Stimulated activated naive B cell treated with anti-CD40 and anti-IgM and Interleukin-4, amounts not matched to agents 10 μg/mL and 1 μg/mL and 100 μg/mL, for 72 hours (primary cell): ENCODE results near the gene WARS2.

Source experiments
- ATAC-seq, 2 donors: fragments of 150-1000 bp; cut with Tn5 transposase; replicated peaks; 2 replicates each; pipeline ENCODE4 v1.10.0; 2021; ENCODE audit warnings: moderate library complexity in 1 of 2
- DNase-seq: peaks from one replicate; pipeline ENCODE4 v3.0.0; 2021
- H3K27ac Mint-ChIP-seq: one replicate; pipeline ENCODE4 v1.8.0; 2022; ENCODE audit warnings: mild to moderate bottlenecking, mixed read lengths
- H3K27me3 Mint-ChIP-seq, 2 donors: one replicate each; pipeline ENCODE4 v1.8.0; 2022; ENCODE audit warnings: mixed read lengths in 2 of 2
- H3K36me3 Mint-ChIP-seq, 2 donors: one replicate each; pipeline ENCODE4 v1.8.0; 2022; ENCODE audit warnings: mixed read lengths in 2 of 2, mild to moderate bottlenecking in 1 of 2
- H3K4me1 Mint-ChIP-seq, 2 donors: one replicate each; pipeline ENCODE4 v1.8.0; 2022; ENCODE audit warnings: mixed read lengths in 2 of 2, mild to moderate bottlenecking in 1 of 2
- H3K4me3 Mint-ChIP-seq, 2 donors: one replicate each; pipeline ENCODE4 v1.8.0; 2022; ENCODE audit warnings: mild to moderate bottlenecking in 2 of 2, mixed read lengths in 2 of 2, moderate library complexity in 1 of 2
- H3K9me3 Mint-ChIP-seq, 2 donors: one replicate each; pipeline ENCODE4 v1.8.0; 2022; ENCODE audit warnings: mixed read lengths in 2 of 2, mild to moderate bottlenecking in 1 of 2

The WARS2 gene

DNA sequence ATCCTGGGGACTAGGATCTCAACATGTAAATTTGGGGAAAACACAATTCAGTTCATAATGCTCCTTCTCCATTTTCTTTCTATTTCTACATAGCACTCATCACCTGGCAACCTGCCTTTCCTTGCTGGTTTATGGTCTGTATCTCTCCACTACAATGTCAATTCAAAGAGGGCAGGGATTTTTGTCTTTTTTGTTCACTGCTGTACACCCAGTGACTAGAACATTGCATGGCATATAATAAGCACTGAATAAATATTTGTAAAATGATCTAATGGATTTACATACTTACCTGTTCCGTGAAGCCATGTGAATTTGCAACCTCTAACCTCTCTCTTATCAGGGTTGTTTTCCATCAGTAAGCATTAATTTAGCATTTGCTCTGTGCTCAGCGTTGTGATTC, 124.9 kb downstream of the WARS2 start:
- H3K9me3 Mint-ChIP-seq = peaks cover 4 to 9% of the 10 kb centered on the region in 2 donors
- H3K4me1 Mint-ChIP-seq = no peaks in the 10 kb centered on the region
- peaks cover 24 to 29% of the 10 kb centered on the region in 2 donors for H3K36me3 Mint-ChIP-seq
- DNase-seq (no peak), ATAC-seq (no peak)
- peaks cover 19 to 24% of the 10 kb centered on the region in 2 donors for H3K27me3 Mint-ChIP-seq
- no peak overlapping the region for H3K4me3 Mint-ChIP-seq
- H3K27ac Mint-ChIP-seq = no peak overlapping the region

DNA sequence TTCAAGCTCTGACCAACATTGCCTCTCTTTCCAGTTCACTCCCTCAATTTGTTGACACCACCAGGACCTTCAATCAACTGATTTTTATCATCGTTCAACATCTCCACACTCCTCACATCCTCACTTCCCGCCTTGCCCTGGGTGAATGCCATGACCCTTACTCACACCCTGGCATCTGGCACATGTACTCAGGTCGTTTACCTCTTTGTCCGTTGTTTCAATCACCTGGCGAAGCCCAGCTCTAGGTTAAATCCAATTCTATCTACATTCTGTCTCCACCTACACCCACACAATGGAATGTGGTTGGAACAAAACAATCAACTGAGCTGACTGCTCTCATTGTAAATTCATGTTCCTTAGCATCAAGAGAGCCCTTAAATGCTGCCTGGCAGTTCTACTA, 128.1 kb downstream of the WARS2 start:
- Mint-ChIP-seq H3K36me3 (peaks cover 15% of the 10 kb centered on the region in 2 donors), H3K27me3 (peaks cover 39 to 49% of the 10 kb centered on the region in 2 donors), H3K27ac (no peak overlapping the region)

DNA sequence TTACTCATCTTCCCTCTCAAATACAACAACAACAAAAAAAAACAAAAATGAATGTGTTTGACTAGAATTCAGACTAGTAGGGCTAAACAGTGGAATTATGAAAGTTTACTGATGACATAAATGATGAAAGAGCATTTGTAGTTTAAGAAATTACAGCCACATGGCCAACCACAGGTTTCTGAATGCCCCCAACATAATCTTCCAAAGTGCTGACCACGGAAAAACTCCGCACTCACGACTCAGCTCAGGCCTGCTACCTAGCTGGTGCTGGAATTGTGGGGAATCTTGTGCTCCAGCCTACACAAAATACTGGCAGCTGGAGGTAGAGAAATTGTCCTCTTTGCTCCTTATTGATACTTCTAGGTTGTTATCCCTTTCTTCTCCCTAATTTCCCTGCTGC, 128.7 kb downstream of the WARS2 start:
- H3K27me3 Mint-ChIP-seq = peaks cover 39 to 55% of the 10 kb centered on the region in 2 donors
- H3K36me3 Mint-ChIP-seq = peaks cover 15% of the 10 kb centered on the region in 2 donors
- H3K4me3 Mint-ChIP-seq = no peak overlapping the region
- peaks cover 6 to 15% of the 10 kb centered on the region in 2 donors for H3K4me1 Mint-ChIP-seq
- H3K27ac Mint-ChIP-seq = no peak overlapping the region
- H3K9me3 Mint-ChIP-seq = peaks cover 0 to 2% of the 10 kb centered on the region in 2 donors
- DNase-seq (no peak), ATAC-seq (no peak)

More for the DNA sequence above, 128.1 kb downstream of the WARS2 start:
- ATAC-seq (no peak), DNase-seq (no peak)
- H3K4me1 Mint-ChIP-seq = peaks cover 6 to 15% of the 10 kb centered on the region in 2 donors
- H3K4me3 Mint-ChIP-seq = no peak overlapping the region
- peaks cover 0 to 2% of the 10 kb centered on the region in 2 donors for H3K9me3 Mint-ChIP-seq

DNA sequence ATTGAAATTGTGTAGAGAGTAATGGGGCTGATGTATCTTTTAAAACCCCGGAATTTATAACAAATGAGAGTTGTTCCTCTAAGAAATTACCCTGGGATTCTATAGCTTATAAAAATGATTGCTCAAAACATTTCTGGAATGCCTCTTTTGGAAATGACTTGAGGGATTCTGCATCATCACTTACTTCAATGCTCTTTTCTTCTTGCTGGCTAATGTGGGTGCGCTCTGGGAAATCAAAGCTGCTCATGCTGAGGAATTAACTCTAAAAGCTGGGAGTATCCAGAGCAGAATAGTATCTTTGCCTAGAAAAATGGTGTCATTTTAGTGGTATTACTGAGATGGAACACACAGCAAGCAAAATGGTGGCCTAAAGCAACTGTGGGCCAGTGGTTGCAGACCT, 129.3 kb downstream of the WARS2 start:
- Mint-ChIP-seq H3K27me3 (peaks cover 44 to 61% of the 10 kb centered on the region in 2 donors), H3K9me3 (peaks cover 0 to 2% of the 10 kb centered on the region in 2 donors), H3K4me1 (peaks cover 6 to 21% of the 10 kb centered on the region in 2 donors), H3K36me3 (peaks cover 15 to 18% of the 10 kb centered on the region in 2 donors), H3K4me3 (no peak overlapping the region), H3K27ac (no peak overlapping the region)
- ATAC-seq (no peak), DNase-seq (no peak)

DNA sequence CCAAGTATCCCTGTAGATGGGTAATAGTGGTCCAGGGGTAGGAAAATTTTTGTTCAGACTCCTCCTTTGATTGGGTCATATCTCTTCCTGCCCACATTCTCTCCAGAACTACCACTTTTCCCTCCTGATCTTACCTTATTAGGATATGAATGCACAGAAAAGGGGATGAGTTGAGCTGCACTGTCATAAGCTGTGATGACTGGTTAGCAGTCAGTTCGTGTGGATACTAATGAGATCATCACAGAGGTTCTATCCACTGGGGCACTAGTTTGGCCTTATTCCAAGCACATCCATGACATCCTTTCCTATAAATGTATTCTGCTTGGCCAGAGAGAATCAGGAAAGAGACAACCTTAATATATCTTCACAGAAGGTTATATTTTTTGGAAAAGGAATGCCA, 130.3 kb downstream of the WARS2 start:
- peaks cover 8 to 21% of the 10 kb centered on the region in 2 donors for H3K4me1 Mint-ChIP-seq
- no peak for ATAC-seq
- H3K4me3 Mint-ChIP-seq = no peak overlapping the region
- no peak for DNase-seq
- H3K27me3 Mint-ChIP-seq = peaks cover 49 to 69% of the 10 kb centered on the region in 2 donors
- H3K27ac Mint-ChIP-seq = no peak overlapping the region
- peaks cover 15 to 18% of the 10 kb centered on the region in 2 donors for H3K36me3 Mint-ChIP-seq
- peaks cover 0 to 2% of the 10 kb centered on the region in 2 donors for H3K9me3 Mint-ChIP-seq

DNA sequence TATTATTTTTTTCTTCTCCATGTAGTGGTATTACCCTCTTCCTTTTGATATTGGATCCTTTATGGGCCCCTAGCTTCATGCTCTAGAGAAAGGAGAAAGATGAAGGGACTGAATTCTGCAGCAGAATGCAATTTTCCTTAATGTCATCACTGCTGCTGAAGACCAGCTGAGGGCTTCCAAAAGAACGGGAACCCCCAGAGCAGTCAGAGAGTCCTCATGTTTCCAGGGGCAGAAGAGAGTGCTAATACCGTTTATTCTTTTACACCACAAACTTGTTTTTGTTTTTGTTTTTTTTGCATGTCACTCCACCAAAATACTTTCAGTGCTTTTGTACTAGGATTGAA, 131.2 kb downstream of the WARS2 start:
- DNase-seq (no peak), ATAC-seq (no peak)
- peaks cover 0 to 2% of the 10 kb centered on the region in 2 donors for H3K9me3 Mint-ChIP-seq
- H3K4me1 Mint-ChIP-seq = peaks cover 8 to 21% of the 10 kb centered on the region in 2 donors
- peaks cover 8 to 12% of the 10 kb centered on the region in 2 donors for H3K36me3 Mint-ChIP-seq
- no peak overlapping the region for H3K4me3 Mint-ChIP-seq
- peak overlapping the region; percentile 72 for H3K27ac Mint-ChIP-seq
- peaks cover 48 to 71% of the 10 kb centered on the region in 2 donors for H3K27me3 Mint-ChIP-seq

DNA sequence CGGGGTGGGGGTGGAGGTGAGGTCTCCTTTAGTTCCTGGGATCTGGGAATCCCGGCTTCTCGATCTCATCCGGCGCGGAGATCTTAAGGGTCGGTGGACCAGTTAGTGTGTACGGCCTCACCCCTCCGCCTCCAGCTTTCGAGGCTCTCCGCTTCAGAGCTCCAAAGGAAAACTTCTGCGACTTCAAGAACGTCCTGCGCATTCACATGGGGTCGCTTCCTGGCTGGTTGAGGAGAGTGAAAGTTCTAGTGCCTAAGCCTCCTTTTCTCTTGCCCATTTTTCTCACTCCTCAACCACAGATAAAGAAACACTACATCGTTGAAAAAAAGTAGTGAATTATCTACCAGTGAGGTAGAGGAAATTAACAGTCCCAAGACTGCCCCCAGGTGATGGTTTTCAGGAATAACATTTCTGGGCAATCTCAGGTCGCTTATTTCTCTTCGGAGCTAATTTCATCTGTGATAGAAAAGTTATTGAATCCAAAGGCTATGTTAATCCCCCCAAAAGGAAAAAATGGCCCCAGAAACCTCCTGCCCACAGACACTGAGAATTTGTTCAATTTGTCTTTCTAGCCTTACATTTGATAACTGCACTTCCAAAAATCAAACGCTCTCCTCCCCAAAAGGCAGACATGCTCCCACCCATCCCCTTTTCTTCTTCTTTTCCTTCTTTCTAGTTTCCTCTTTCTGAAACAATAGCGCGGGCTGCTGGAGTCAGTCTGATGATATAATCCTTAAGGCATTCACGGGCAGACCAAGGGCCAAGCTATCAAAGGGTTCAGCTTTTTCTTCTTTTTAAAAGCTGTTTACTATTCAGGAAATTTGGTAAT, 131.8 kb downstream of the WARS2 start:
- Mint-ChIP-seq H3K27me3 (peaks cover 51 to 77% of the 10 kb centered on the region in 2 donors), H3K27ac (peak overlapping the region; percentile 83), H3K36me3 (peaks cover 8 to 12% of the 10 kb centered on the region in 2 donors), H3K9me3 (peaks cover 0 to 2% of the 10 kb centered on the region in 2 donors), H3K4me1 (peaks cover 8 to 21% of the 10 kb centered on the region in 2 donors), H3K4me3 (peak overlapping the region; percentile 76 to 80)
- DNase-seq (no peak), ATAC-seq (peak; percentile 61 to 65)

DNA sequence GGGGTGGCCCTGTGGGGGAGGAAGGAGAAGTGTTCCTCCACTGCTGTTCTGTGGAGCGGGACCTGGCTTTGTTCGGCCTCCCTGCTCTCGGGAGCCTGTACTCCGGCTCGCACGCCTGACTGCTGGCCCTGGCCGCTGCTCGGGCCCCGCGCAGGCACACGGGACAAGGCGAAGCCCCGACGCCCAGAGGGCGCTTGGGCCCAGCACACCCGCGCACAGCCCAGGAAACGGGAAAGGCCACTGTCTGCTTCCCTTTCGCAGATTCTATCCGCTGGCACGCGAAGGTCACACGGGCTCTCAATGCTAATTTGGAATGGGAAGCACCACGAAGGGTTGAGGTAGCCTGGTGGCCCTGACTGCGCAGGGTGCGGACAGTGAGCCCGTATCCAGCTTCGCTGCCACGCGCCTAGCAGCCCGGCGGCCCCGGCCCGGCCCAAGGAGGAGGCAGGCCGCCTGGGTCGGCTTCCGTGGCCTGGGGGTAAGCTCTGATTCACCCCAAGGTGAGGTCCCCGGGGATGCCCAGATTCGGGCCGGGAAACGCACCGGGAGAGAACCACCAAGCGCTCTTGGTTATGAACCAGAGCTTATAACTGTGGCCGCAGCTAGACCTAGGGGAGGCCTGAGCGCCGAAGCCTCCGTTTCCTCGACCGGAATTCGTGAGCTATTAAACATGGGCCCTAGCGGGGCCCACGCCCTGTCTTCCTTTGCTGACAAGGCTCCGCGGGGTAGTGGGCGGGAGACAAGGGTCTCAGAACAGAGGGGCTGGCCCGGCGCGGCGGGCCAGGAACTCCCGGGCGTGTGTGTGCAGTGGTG, 132.6 kb downstream of the WARS2 start:
- Mint-ChIP-seq H3K9me3 (peaks cover 0 to 2% of the 10 kb centered on the region in 2 donors), H3K27ac (no peak overlapping the region), H3K4me3 (peak overlapping the region; percentile 61 to 80), H3K27me3 (peaks cover 56 to 83% of the 10 kb centered on the region in 2 donors), H3K36me3 (peaks cover 8 to 9% of the 10 kb centered on the region in 2 donors), H3K4me1 (peaks cover 8 to 21% of the 10 kb centered on the region in 2 donors)
- DNase-seq (no peak), ATAC-seq (peak; percentile 42 to 46)

DNA sequence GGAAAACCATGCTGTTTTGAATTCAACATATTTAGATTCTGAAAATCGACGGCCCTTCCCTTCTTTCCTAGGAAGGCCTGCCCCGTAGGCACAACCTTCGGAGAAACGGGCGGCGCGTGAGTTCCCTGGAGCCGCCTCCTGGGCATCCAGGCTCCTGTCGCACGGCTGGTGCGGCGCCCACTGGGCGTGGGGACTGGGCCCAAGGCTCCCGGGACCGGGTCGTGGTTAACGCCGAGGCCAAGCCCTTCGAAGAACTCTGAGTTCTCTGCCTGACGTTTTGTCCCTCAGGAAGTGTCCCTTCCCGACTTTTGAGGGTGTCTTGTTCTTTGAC, 133.1 kb downstream of the WARS2 start:
- H3K4me3 Mint-ChIP-seq = peak overlapping the region in 1 of 2 donors; percentile 80
- peaks cover 9 to 22% of the 10 kb centered on the region in 2 donors for H3K4me1 Mint-ChIP-seq
- H3K36me3 Mint-ChIP-seq = peaks cover 6 to 7% of the 10 kb centered on the region in 2 donors
- ATAC-seq (no peak), DNase-seq (no peak)
- H3K9me3 Mint-ChIP-seq = peaks cover 0 to under 1% of the 10 kb centered on the region in 2 donors
- peaks cover 56 to 83% of the 10 kb centered on the region in 2 donors for H3K27me3 Mint-ChIP-seq
- H3K27ac Mint-ChIP-seq = no peak overlapping the region

DNA sequence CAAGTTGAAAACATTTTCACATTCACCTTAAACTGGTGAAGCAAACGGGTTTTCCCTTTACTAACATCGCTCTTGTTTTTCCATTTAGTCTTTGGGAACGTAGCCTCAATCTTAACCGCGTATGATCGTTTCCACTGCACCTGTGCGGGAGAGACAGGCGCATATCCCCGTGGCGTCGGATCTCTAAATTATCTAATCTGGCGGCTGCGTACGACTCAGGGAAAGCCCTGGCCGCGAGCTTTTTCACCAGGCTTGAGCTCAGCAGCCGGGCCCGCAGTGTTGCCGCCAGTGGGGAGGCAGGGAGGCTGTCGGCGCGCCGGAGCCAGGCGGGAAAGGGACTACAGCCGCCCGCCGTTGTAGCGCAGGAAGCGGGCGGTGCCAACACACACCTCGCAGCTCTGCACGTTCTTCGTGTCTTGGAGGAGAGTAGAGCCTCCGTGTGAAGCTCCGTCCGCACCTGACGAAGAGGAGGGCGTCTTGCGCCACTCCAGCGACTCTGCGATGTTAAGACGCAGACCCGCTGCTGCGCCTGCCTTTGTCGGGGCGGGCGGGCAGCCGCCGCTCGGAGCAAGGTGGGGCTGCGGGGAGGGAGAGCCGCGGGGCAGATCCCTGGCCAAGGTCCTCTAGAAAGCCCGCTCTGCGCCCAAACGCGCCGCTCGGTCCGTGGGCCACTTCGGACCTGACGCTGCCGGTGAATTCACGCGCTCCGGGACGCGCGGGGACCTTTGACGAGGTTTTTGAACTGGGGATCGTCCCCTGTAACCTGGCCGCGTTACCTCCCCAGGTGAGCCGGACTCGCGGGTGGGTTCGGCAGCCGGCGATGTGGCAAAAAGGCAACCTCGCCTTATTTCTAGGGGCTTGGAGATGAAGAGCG, 133.8 kb downstream of the WARS2 start:
- Mint-ChIP-seq H3K27ac (peak overlapping the region; percentile 33), H3K4me3 (peak overlapping the region in 1 of 2 donors; percentile 41), H3K36me3 (peaks cover 7 to 9% of the 10 kb centered on the region in 2 donors), H3K4me1 (peaks cover 13 to 29% of the 10 kb centered on the region in 2 donors), H3K27me3 (peaks cover 58 to 86% of the 10 kb centered on the region in 2 donors), H3K9me3 (no peaks in the 10 kb centered on the region)
- ATAC-seq = no peak
- DNase-seq = no peak

DNA sequence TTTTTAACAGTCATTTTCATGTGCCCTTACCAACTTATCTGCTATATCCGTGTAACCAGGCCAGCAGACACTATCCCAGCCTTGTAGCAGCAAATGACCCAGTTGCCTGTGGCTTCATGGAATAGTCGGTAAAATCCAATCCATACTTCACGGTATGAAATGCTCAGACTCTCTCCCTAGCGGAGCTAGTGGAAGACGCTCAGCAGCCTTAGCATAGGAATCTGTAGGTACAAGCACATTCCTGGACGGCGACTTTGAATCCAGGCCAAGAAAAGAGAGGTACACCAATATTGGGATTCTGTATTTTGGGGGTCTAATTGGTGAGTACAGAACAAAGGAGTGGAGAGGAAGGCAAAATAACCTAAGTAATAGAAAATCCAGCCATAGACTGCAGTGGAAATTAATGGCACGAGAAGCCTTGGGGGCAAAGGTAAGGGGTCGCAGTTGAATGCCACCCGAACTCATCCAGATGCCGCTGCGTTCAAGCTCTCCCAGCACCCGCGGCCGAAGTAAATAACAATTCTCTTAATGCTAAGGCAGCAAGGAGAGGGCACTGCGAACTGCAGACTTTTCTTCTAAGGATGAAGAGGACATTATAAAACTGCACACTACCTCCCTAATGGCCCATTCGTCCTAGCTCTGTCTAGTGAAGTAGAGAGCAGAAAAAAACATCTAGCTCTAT, 134.6 kb downstream of the WARS2 start:
- Mint-ChIP-seq H3K27me3 (peaks cover 66 to 93% of the 10 kb centered on the region in 2 donors), H3K4me1 (peaks cover 13 to 30% of the 10 kb centered on the region in 2 donors), H3K9me3 (no peaks in the 10 kb centered on the region), H3K4me3 (no peak overlapping the region), H3K36me3 (peaks cover 7 to 9% of the 10 kb centered on the region in 2 donors), H3K27ac (peak overlapping the region; percentile 52)
- no peak for ATAC-seq
- no peak for DNase-seq

DNA sequence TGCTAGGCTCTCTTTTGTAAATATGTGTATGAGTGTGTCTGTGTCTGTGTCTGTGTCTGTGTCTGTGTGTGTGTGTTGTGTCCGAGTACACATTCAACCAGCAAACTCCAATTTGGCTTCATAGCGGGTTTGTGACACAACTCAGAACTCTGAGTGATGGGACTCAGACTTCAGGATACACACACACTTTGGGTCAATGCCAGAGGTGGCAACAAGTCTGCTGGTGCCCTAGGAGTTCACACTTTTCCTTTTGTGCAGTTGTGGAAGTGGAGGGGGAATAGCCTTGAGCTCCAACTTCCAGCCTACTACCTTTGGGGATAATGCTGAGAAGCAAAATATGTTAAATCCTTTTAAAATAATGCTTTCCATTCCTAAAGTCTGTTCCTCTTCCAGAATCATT, 135.7 kb downstream of the WARS2 start:
- Mint-ChIP-seq H3K4me3 (no peak overlapping the region), H3K27me3 (peaks cover 76 to 99% of the 10 kb centered on the region in 2 donors), H3K9me3 (no peaks in the 10 kb centered on the region), H3K36me3 (peaks cover 7 to 9% of the 10 kb centered on the region in 2 donors), H3K27ac (no peak overlapping the region), H3K4me1 (peaks cover 14 to 38% of the 10 kb centered on the region in 2 donors)
- ATAC-seq = no peak
- DNase-seq = no peak

DNA sequence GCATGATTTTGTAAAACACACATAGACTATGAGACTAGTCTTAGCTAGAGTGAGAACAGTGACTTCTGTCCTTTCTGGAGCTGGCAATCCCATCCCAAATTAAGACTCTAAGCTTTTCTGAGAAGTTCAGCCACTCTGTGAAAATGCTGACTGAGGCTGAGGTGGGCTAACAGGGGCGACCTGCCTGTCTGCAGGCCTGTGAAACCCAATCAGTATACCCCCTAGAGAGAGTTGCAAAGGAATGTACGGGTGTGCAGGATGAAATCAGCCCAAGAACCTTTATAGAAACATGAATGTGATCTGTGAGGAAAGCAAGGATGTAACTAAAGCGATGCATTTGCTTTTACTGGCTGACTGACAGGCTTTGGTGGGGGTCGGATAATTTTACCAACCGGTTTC, 136.3 kb downstream of the WARS2 start:
- H3K27me3 Mint-ChIP-seq = peaks cover 78 to 99% of the 10 kb centered on the region in 2 donors
- H3K9me3 Mint-ChIP-seq = no peaks in the 10 kb centered on the region
- ATAC-seq (no peak), DNase-seq (no peak)
- H3K36me3 Mint-ChIP-seq = peaks cover 7 to 9% of the 10 kb centered on the region in 2 donors
- H3K4me1 Mint-ChIP-seq = peaks cover 14 to 38% of the 10 kb centered on the region in 2 donors
- H3K27ac Mint-ChIP-seq = no peak overlapping the region
- peak overlapping the region in 1 of 2 donors; percentile 28 for H3K4me3 Mint-ChIP-seq
